HG02885 (cell line): Measurements from ENCODE around the gene PCDHGA2.
A peak's percentile ranks its signal among the peaks of the same experiment; 100 is the strongest.
"Not testable (repeated sequence)": the region's sequence is repeated elsewhere in the genome, so short reads cannot be mapped to it uniquely, and the experiment has no call there.

Experiments
- ATAC-seq: cut with Tn5 transposase; IDR thresholded peaks from one replicate; pipeline ENCODE4 v1.9.1; 2021; ENCODE audit warnings: mild to moderate bottlenecking; ENCODE audit not compliant: unreplicated experiment, poor library complexity

Gene PCDHGA2

GRCh38 chr5:141345327-141345726 is 6.8 kb downstream of the PCDHGA2 start:
- ATAC-seq: no peak

GRCh38 chr5:141346017-141346416 is 7.5 kb downstream of the PCDHGA2 start:
- ATAC-seq: not testable (repeated sequence)

GRCh38 chr5:141349917-141350619 is 11.5 kb downstream of the PCDHGA2 start, which contains the start of gene PCDHGB1:
Gene PCDHGB1 (plus strand): TSS chr5:141350099. CDS start chr5:141350261, 162 bp downstream.
- ATAC-seq: no peak

- no peak for ATAC-seq
These were observed 13.0 kb downstream of the PCDHGA2 start for GRCh38 chr5:141351591-141351990.

GRCh38 chr5:141354900-141355469 is 16.4 kb downstream of the PCDHGA2 start, which contains the start of gene PCDHGA4:
Gene PCDHGA4 (plus strand): TSS chr5:141355021. CDS start chr5:141355108, 87 bp downstream.
- ATAC-seq: no peak

- ATAC-seq: no peak
These were observed 17.1 kb downstream of the PCDHGA2 start for GRCh38 chr5:141355641-141356040.

GRCh38 chr5:141356133-141356532 is 17.6 kb downstream of the PCDHGA2 start:
- ATAC-seq: no peak

- no peak for ATAC-seq
These were observed 18.4 kb downstream of the PCDHGA2 start for GRCh38 chr5:141356950-141357349.

- no peak for ATAC-seq
These were observed 21.3 kb downstream of the PCDHGA2 start, which contains the start of gene PCDHGB2 for GRCh38 chr5:141359790-141360426. Gene PCDHGB2 (plus strand): TSS chr5:141359994. CDS start chr5:141360136, 142 bp downstream.

GRCh38 chr5:141360685-141361084 is 22.1 kb downstream of the PCDHGA2 start:
- ATAC-seq: no peak

- ATAC-seq: no peak
These were observed 24.2 kb downstream of the PCDHGA2 start for GRCh38 chr5:141362719-141363118.

GRCh38 chr5:141363952-141364660 is 25.5 kb downstream of the PCDHGA2 start, which contains the start of gene PCDHGA5:
Gene PCDHGA5 (plus strand): TSS chr5:141364162. CDS start chr5:141364331, 169 bp downstream.
- no peak for ATAC-seq

GRCh38 chr5:141366016-141366896 is 27.7 kb downstream of the PCDHGA2 start:
- ATAC-seq: no peak

- peak; percentile 97 for ATAC-seq
These were observed 31.7 kb downstream of the PCDHGA2 start, which contains the start of gene PCDHGB3 for GRCh38 chr5:141369994-141370848. Gene PCDHGB3 (plus strand): TSS chr5:141370242. CDS start chr5:141370395, 153 bp downstream.

- ATAC-seq: no peak
These were observed 33.3 kb downstream of the PCDHGA2 start for GRCh38 chr5:141371572-141372475.

GRCh38 chr5:141373673-141374317 is 35.2 kb downstream of the PCDHGA2 start, which contains the start of gene PCDHGA6:
Gene PCDHGA6 (plus strand): TSS chr5:141373891. CDS start chr5:141374084, 193 bp downstream.
- ATAC-seq: no peak

- ATAC-seq: no peak
These were observed 36.1 kb downstream of the PCDHGA2 start for GRCh38 chr5:141374627-141375026.
